OCI-LY7 (cell line): ENCODE data around the gene RSBN1L.

Source experiments
- CTCF ChIP-seq: fragments of 200-600 bp; sonication (generic); conservative IDR thresholded peaks from 2 replicates; pipeline ENCODE4 v1.5.1; 2014; ENCODE audit warnings: mild to moderate bottlenecking, antibody characterized with exemption, low read length, moderate library complexity, mixed read lengths
- EZH2phosphoT487 ChIP-seq: fragments of 200-600 bp; sonication (generic); IDR thresholded peaks from 2 replicates; pipeline ENCODE4 v1.6.1; 2018; ENCODE audit warnings: low read depth, borderline replicate concordance, mild to moderate bottlenecking, mixed run types, antibody characterized with exemption, low read length, moderate library complexity, mixed read lengths

GRCh38 chr7:77786741-77787140 lies 90.5 kb downstream of the RSBN1L start:
- TF ChIP-seq CTCF = no peak
- TF ChIP-seq EZH2phosphoT487 = no peak
